RWPE2 (cell line): ENCODE data around the gene RHOD.

Experiments
- ATAC-seq: fragments of 200-7000 bp; cut with Tn5 transposase; 3 replicates; pipeline ENCODE4 v1.9.1; 2021; ENCODE audit warnings: low read depth
- DNase-seq: peaks from one replicate; pipeline ENCODE4 v3.0.0-alpha.2; 2020; ENCODE audit warnings: low spot score
- H3K27ac ChIP-seq: fragments of 450-650 bp; 2 replicates; pipeline ENCODE4 v1.5.1; 2017; ENCODE audit warnings: mild to moderate bottlenecking; ENCODE audit not compliant: poor library complexity, severe bottlenecking
- H3K27me3 ChIP-seq: fragments of 250-450 bp; sonication (Bioruptor Pico); 2 replicates; pipeline ENCODE4 v1.5.1; 2021; ENCODE audit warnings: mild to moderate bottlenecking, moderate library complexity; ENCODE audit not compliant: insufficient read depth, poor library complexity, severe bottlenecking
- H3K36me3 ChIP-seq: fragments of 250-450 bp; sonication (Bioruptor Pico); 2 replicates; pipeline ENCODE4 v1.5.1; 2020; ENCODE audit warnings: low read depth, mild to moderate bottlenecking, moderate library complexity
- H3K4me1 ChIP-seq: fragments of 250-450 bp; sonication (Bioruptor Pico); 2 replicates; pipeline ENCODE4 v1.5.1; 2021; ENCODE audit warnings: mild to moderate bottlenecking, moderate library complexity; ENCODE audit not compliant: insufficient read depth, poor library complexity, severe bottlenecking
- H3K4me3 ChIP-seq: fragments of 250-450 bp; sonication (Bioruptor Pico); 2 replicates; pipeline ENCODE4 v1.5.1; 2021; ENCODE audit warnings: mild to moderate bottlenecking, moderate library complexity; ENCODE audit not compliant: severe bottlenecking
- H3K9me3 ChIP-seq: fragments of 250-450 bp; sonication (Bioruptor Pico); 2 replicates; pipeline ENCODE4 v1.5.1; 2021; ENCODE audit warnings: mild to moderate bottlenecking, moderate library complexity; ENCODE audit not compliant: severe bottlenecking
- CTCF ChIP-seq: fragments of 450-650 bp; IDR thresholded peaks from one replicate; pipeline ENCODE4 v1.5.1; 2017; ENCODE audit warnings: mild to moderate bottlenecking, moderate library complexity; ENCODE audit not compliant: poor library complexity, severe bottlenecking

Gene RHOD

GRCh38 chr11:67026941-67027340 is 29.7 kb upstream of the RHOD start:
- Histone ChIP-seq H3K27me3 (no peaks in the 10 kb centered on the region), H3K4me3 (no peak overlapping the region), H3K36me3 (no peaks in the 10 kb centered on the region), H3K9me3 (no peaks in the 10 kb centered on the region), H3K27ac (no peak overlapping the region), H3K4me1 (peaks cover 25% of the 10 kb centered on the region)
- DNase-seq, result no peak
- TF ChIP-seq CTCF, result no peak
- no peak for ATAC-seq

GRCh38 chr11:67027483-67027930 is 29.1 kb upstream of the RHOD start:
- Histone ChIP-seq H3K4me3 (no peak overlapping the region), H3K27me3 (no peaks in the 10 kb centered on the region), H3K9me3 (no peaks in the 10 kb centered on the region), H3K36me3 (no peaks in the 10 kb centered on the region), H3K4me1 (peaks cover 25% of the 10 kb centered on the region), H3K27ac (no peak overlapping the region)
- ATAC-seq (no peak), DNase-seq (no peak)
- no peak for TF ChIP-seq CTCF

- Histone ChIP-seq H3K27me3 (no peaks in the 10 kb centered on the region), H3K9me3 (no peaks in the 10 kb centered on the region), H3K27ac (no peak overlapping the region), H3K36me3 (no peaks in the 10 kb centered on the region), H3K4me1 (peaks cover 25% of the 10 kb centered on the region), H3K4me3 (no peak overlapping the region)
- no peak for DNase-seq
- ATAC-seq, result no peak
- TF ChIP-seq CTCF, result no peak
Observed at GRCh38 chr11:67027943-67028542, 28.6 kb upstream of the RHOD start.

GRCh38 chr11:67029146-67029545 is 27.5 kb upstream of the RHOD start:
- Histone ChIP-seq H3K27ac (no peak overlapping the region), H3K9me3 (no peaks in the 10 kb centered on the region), H3K27me3 (no peaks in the 10 kb centered on the region), H3K4me3 (no peak overlapping the region), H3K36me3 (no peaks in the 10 kb centered on the region), H3K4me1 (peaks cover 36% of the 10 kb centered on the region)
- DNase-seq (no peak), ATAC-seq (no peak)
- TF ChIP-seq CTCF, result no peak

- H3K4me1 ChIP-seq, result peaks cover 27% of the 10 kb centered on the region
- no peak for TF ChIP-seq CTCF
- no peak overlapping the region for H3K4me3 ChIP-seq
- no peak overlapping the region for H3K27ac ChIP-seq
- H3K9me3 ChIP-seq, result no peaks in the 10 kb centered on the region
- no peaks in the 10 kb centered on the region for H3K27me3 ChIP-seq
- no peaks in the 10 kb centered on the region for H3K36me3 ChIP-seq
- no peak for ATAC-seq
- no peak for DNase-seq
Observed at GRCh38 chr11:67030976-67031375, 25.7 kb upstream of the RHOD start.
